Body of pancreas (tissue), 4 donors: ENCODE measurements around the gene SAV1.
A peak's percentile ranks its signal among the peaks of the same experiment; 100 is the strongest.

Experiments
- POLR2A ChIP-seq, 3 donors: fragments of 450-650 bp; IDR thresholded peaks; one replicate each; pipeline ENCODE4 v1.6.1; 2016; ENCODE audit warnings: antibody characterized with exemption in 3 of 3, mild to moderate bottlenecking in 2 of 3
- TF ChIP-seq, protein P1 (sequence below), 7 experiments: fragments of 450-650 bp in 4 of 7; fragments of 200-600 bp in 3 of 7; sonication (generic) in 3 of 7; IDR thresholded peaks; one replicate each; pipeline ENCODE4 v1.5.1; 2016 to 2019; ENCODE audit warnings: antibody characterized with exemption in 7 of 7

DNA sequence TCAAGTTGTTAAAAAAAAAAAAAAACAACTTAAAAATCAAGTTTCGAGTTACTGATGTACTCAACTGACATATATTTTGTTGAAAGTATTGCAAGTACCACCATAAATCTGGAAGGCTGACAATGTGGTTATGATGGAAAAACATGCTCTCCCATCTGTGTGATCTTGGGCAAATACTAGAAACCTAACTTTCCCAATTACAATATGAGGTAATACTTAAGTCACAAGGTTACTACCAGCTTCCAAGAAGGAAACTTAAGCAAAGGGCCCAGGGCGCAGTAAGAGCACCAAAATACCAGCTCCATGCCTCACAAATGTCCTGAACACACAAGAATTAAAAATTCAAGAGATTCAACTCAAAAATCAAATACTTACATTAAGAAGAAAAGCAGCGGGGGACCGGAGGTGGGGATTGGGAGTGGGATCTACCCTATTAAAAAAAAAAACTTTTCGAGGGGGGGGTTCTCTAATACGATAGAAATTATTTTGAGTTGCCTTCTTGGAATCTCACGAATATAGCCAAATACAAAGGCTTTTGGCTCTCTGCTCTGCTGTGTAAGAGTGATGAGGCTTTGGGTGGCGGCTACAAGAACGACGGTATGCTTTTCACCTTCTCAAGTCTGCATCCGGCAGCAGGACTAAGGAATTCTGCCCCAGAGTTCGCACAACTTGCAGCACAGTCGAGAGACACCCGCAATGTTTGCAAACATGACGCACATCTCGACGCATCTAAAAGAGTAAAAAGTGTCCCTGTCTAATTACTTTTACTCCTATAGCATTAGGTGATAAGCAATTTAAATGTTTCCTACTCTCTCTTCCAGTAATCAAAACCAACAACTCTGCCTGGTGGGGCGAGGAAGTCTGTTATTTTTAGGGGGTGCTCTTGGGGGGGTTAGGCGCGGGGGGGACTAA is 1.1 kb downstream of the SAV1 start:
- TF ChIP-seq, protein P1, sequence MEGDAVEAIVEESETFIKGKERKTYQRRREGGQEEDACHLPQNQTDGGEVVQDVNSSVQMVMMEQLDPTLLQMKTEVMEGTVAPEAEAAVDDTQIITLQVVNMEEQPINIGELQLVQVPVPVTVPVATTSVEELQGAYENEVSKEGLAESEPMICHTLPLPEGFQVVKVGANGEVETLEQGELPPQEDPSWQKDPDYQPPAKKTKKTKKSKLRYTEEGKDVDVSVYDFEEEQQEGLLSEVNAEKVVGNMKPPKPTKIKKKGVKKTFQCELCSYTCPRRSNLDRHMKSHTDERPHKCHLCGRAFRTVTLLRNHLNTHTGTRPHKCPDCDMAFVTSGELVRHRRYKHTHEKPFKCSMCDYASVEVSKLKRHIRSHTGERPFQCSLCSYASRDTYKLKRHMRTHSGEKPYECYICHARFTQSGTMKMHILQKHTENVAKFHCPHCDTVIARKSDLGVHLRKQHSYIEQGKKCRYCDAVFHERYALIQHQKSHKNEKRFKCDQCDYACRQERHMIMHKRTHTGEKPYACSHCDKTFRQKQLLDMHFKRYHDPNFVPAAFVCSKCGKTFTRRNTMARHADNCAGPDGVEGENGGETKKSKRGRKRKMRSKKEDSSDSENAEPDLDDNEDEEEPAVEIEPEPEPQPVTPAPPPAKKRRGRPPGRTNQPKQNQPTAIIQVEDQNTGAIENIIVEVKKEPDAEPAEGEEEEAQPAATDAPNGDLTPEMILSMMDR (IDR thresholded peaks at IDR 0.05): no peak
- TF ChIP-seq POLR2A (IDR thresholded peaks at IDR 0.05): peak; percentile 34 to 86 (median 85)
